HFFc6 (cell line): ENCODE data around the gene FAM221A. TPM values are rescaled to one million over a fixed set of nuclear protein-coding genes. Genes with fewer than 3 reads are reported as not detected.

ENCODE experiments used
- DNase-seq: peaks from one replicate; pipeline ENCODE4 v3.0.0-alpha.2; 2018
- H3K27ac Mint-ChIP-seq: 2 replicates; pipeline ENCODE4 v1.8.0; 2020; ENCODE audit warnings: mild to moderate bottlenecking, mixed read lengths
- H3K27me3 Mint-ChIP-seq: 2 replicates; pipeline ENCODE4 v1.8.0; 2021; ENCODE audit warnings: mild to moderate bottlenecking, moderate library complexity, mixed read lengths; ENCODE audit not compliant: insufficient read depth
- H3K36me3 Mint-ChIP-seq: 2 replicates; pipeline ENCODE4 v1.8.0; 2021; ENCODE audit warnings: low read depth, mixed read lengths
- H3K4me1 Mint-ChIP-seq: 2 replicates; pipeline ENCODE4 v1.8.0; 2020; ENCODE audit warnings: low read depth, mixed read lengths
- H3K4me3 Mint-ChIP-seq: 2 replicates; pipeline ENCODE4 v1.8.0; 2020; ENCODE audit warnings: mild to moderate bottlenecking, moderate library complexity, mixed read lengths
- H3K9me3 Mint-ChIP-seq: 2 replicates; pipeline ENCODE4 v1.8.0; 2020; ENCODE audit warnings: mild to moderate bottlenecking, mixed read lengths
- total RNA-seq, 6 experiments: library from RNA; stranded (reverse); fragmentation: NEBNext Ultra II Directional; extraction: Animal tissue kit (Norgen Biotek cat#: 25700); gene quantifications; 2 replicates in 1 of 6; 3 replicates in 5 of 6; pipeline ENCODE4 v1.2.3, GENCODE V29; 2021
- TF ChIP-seq, protein P1 (sequence below): fragments of 200-600 bp; sonication (generic); IDR thresholded peaks from 2 replicates; pipeline ENCODE4 v1.5.0; 2021; ENCODE audit warnings: antibody characterized with exemption, mild to moderate bottlenecking

FAM221A gene
- total RNA-seq, 6 experiments from 2014 or later, result 0.09 to 0.14 TPM; not detected in 4

- no peak for DNase-seq
- Mint-ChIP-seq H3K4me1 (no peaks in the 10 kb centered on the region), H3K4me3 (no peak overlapping the region), H3K27ac (no peak overlapping the region), H3K27me3 (peaks cover 4% of the 10 kb centered on the region), H3K36me3 (no peaks in the 10 kb centered on the region), H3K9me3 (peaks cover 20% of the 10 kb centered on the region; the same call in 1 of the 2 replicates)
- TF ChIP-seq, protein P1, sequence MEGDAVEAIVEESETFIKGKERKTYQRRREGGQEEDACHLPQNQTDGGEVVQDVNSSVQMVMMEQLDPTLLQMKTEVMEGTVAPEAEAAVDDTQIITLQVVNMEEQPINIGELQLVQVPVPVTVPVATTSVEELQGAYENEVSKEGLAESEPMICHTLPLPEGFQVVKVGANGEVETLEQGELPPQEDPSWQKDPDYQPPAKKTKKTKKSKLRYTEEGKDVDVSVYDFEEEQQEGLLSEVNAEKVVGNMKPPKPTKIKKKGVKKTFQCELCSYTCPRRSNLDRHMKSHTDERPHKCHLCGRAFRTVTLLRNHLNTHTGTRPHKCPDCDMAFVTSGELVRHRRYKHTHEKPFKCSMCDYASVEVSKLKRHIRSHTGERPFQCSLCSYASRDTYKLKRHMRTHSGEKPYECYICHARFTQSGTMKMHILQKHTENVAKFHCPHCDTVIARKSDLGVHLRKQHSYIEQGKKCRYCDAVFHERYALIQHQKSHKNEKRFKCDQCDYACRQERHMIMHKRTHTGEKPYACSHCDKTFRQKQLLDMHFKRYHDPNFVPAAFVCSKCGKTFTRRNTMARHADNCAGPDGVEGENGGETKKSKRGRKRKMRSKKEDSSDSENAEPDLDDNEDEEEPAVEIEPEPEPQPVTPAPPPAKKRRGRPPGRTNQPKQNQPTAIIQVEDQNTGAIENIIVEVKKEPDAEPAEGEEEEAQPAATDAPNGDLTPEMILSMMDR, result no peak
Observed at GRCh38 chr7:23743226-23743625, 63.2 kb downstream of the FAM221A start.

GRCh38 chr7:23746629-23747028 lies 66.6 kb downstream of the FAM221A start:
- Mint-ChIP-seq H3K27me3 (no peaks in the 10 kb centered on the region), H3K27ac (no peak overlapping the region), H3K9me3 (peaks cover 20% of the 10 kb centered on the region; the same call in 1 of the 2 replicates), H3K4me1 (no peaks in the 10 kb centered on the region), H3K4me3 (no peak overlapping the region), H3K36me3 (no peaks in the 10 kb centered on the region)
- no peak for DNase-seq
- TF ChIP-seq, protein P1, result no peak

- Mint-ChIP-seq H3K27me3 (no peaks in the 10 kb centered on the region; the same call in 1 of the 2 replicates), H3K9me3 (no peaks in the 10 kb centered on the region), H3K4me1 (no peaks in the 10 kb centered on the region), H3K36me3 (no peaks in the 10 kb centered on the region), H3K27ac (no peak overlapping the region), H3K4me3 (no peak overlapping the region)
- DNase-seq, result no peak
- TF ChIP-seq, protein P1, result no peak
Observed at GRCh38 chr7:23751852-23752251, 71.9 kb downstream of the FAM221A start.

Other genes with a start within 250 kb of the FAM221A start
- gene IGF2BP3, start 209.7 kb upstream of the FAM221A start, total RNA-seq, result 10 to 100 TPM; 23.8 to 33.1 (median 31.0) TPM
- 10 to 100 TPM; 85.5 to 97.8 (median 92.5) TPM for gene TRA2A, start 148.2 kb upstream of the FAM221A start, total RNA-seq
- gene CCDC126, start 82.8 kb upstream of the FAM221A start, total RNA-seq, result 1 to 10 TPM; 3.9 to 5.9 (median 4.8) TPM
- gene STK31, start 30.0 kb downstream of the FAM221A start, total RNA-seq, result not detected